T-cell (primary cell): ENCODE results near the gene TPST1. TPM values are rescaled to one million over a fixed set of nuclear protein-coding genes. Genes with fewer than 3 reads are reported as not detected.
A peak's percentile ranks its signal among the peaks of the same experiment; 100 is the strongest.
"Not testable (repeated sequence)": the region's sequence is repeated elsewhere in the genome, so short reads cannot be mapped to it uniquely, and the experiment has no call there.

ENCODE experiments used
- ATAC-seq, 4 experiments: fragments of 200-7000 bp in 3 of 4; fragments of 150-1000 bp in 1 of 4; cut with Tn5 transposase; replicated peaks in 1 of 4; 1 replicate in 3 of 4; 2 replicates in 1 of 4; pipeline ENCODE4 v1.10.0; 2021; ENCODE audit warnings: moderate library complexity in 3 of 4, mild to moderate bottlenecking in 2 of 4, moderate number of reproducible peaks in 1 of 4
- CTCF ChIA-PET, 2 donors: fragments of 300-600 bp; sonication (Branson Sonifier 250); formaldehyde crosslinking; loops; one replicate each; lab custom pipeline; 2022; ENCODE audit warnings: antibody characterized with exemption in 2 of 2; lab: Charles Lee
- POLR2A ChIA-PET, 2 donors: fragments of 300-600 bp; sonication (Branson Sonifier 250); formaldehyde crosslinking; loops; one replicate each; lab custom pipeline; 2022; ENCODE audit warnings: antibody characterized with exemption in 2 of 2; lab: Charles Lee
- DNase-seq, 35 experiments: peaks; one replicate each; pipeline versions ENCODE4 v3.0.0 to v3.0.0-alpha.2; 2013 to 2023
- H3K27ac ChIP-seq: one replicate; pipeline ENCODE4 v1.5.1; 2013; ENCODE audit warnings: low read length
- H3K27me3 ChIP-seq, 2 experiments: replicated peaks in 1 of 2; 1 replicate in 1 of 2; 2 replicates in 1 of 2; pipeline versions ENCODE4 v1.6.1 to v1.7.0; 2013; ENCODE audit warnings: low read length in 1 of 2, mixed read lengths in 1 of 2; ENCODE audit not compliant: control insufficient read depth in 2 of 2, insufficient read depth in 2 of 2; ENCODE audit errors: extremely low read depth in 1 of 2
- H3K36me3 ChIP-seq, 2 donors: 1 replicate in 1 of 2; 2 replicates in 1 of 2; pipeline versions ENCODE4 v1.6.1 to v1.7.0; 2013; ENCODE audit warnings: low read length in 1 of 2; ENCODE audit not compliant: control insufficient read depth in 2 of 2, insufficient read depth in 1 of 2; ENCODE audit errors: extremely low read depth in 1 of 2
- H3K4me1 ChIP-seq, 2 experiments: 1 replicate in 1 of 2; 2 replicates in 1 of 2; pipeline versions ENCODE4 v1.6.1 to v1.7.0; 2013; ENCODE audit warnings: low read length in 2 of 2, mixed read lengths in 1 of 2; ENCODE audit not compliant: insufficient read depth in 2 of 2, control insufficient read depth in 1 of 2; ENCODE audit errors: extremely low read depth in 1 of 2
- H3K4me3 ChIP-seq, 2 donors: 1 replicate in 1 of 2; 2 replicates in 1 of 2; pipeline versions ENCODE4 v1.5.1 to v1.7.0; 2013; ENCODE audit warnings: mild to moderate bottlenecking in 2 of 2, low read length in 1 of 2, moderate library complexity in 1 of 2; ENCODE audit not compliant: control insufficient read depth in 1 of 2; ENCODE audit errors: extremely low read depth in 1 of 2
- H3K9me3 ChIP-seq: 2 replicates; pipeline ENCODE4 v1.7.0; 2013
- H3K27ac Mint-ChIP-seq, 2 donors: one replicate each; pipeline ENCODE4 v1.8.0; 2020 to 2021; ENCODE audit warnings: mild to moderate bottlenecking in 2 of 2, mixed read lengths in 2 of 2
- H3K27me3 Mint-ChIP-seq, 2 donors: one replicate each; pipeline ENCODE4 v1.8.0; 2021 to 2022; ENCODE audit warnings: mixed read lengths in 2 of 2
- H3K36me3 Mint-ChIP-seq: one replicate; pipeline ENCODE4 v1.8.0; 2021; ENCODE audit warnings: mixed read lengths
- H3K4me1 Mint-ChIP-seq, 3 donors: one replicate each; pipeline ENCODE4 v1.8.0; 2020 to 2022; ENCODE audit warnings: mixed read lengths in 3 of 3, mild to moderate bottlenecking in 1 of 3
- H3K4me3 Mint-ChIP-seq, 3 donors: one replicate each; pipeline ENCODE4 v1.8.0; 2020 to 2022; ENCODE audit warnings: mild to moderate bottlenecking in 3 of 3, mixed read lengths in 3 of 3, moderate library complexity in 3 of 3
- H3K9me3 Mint-ChIP-seq, 3 donors: one replicate each; pipeline ENCODE4 v1.8.0; 2020 to 2022; ENCODE audit warnings: mixed read lengths in 3 of 3
- WGBS: methylation state at CpG from one replicate; pipeline ENCODE4 v1.1.5; 2013; ENCODE audit warnings: missing lambda C conversion rate; ENCODE audit not compliant: insufficient coverage; 5-methylcytosine and 5-hydroxymethylcytosine counted together
- total RNA-seq, 35 experiments: library from RNA in 6 of 35; stranded (reverse) in 6 of 35; fragments of 120-200 nt in 1 of 35; gene quantifications; one replicate each; pipeline versions ENCODE4 v1.2.1 to v1.2.4 and lab custom pipeline; 2013 to 2026

TPST1 gene
- total RNA-seq, 5 donors from 2014 or later (not counting 1 experiment from before 2014, with no cell fraction given): 2.1 to 6.3 (median 2.6) TPM

DNA sequence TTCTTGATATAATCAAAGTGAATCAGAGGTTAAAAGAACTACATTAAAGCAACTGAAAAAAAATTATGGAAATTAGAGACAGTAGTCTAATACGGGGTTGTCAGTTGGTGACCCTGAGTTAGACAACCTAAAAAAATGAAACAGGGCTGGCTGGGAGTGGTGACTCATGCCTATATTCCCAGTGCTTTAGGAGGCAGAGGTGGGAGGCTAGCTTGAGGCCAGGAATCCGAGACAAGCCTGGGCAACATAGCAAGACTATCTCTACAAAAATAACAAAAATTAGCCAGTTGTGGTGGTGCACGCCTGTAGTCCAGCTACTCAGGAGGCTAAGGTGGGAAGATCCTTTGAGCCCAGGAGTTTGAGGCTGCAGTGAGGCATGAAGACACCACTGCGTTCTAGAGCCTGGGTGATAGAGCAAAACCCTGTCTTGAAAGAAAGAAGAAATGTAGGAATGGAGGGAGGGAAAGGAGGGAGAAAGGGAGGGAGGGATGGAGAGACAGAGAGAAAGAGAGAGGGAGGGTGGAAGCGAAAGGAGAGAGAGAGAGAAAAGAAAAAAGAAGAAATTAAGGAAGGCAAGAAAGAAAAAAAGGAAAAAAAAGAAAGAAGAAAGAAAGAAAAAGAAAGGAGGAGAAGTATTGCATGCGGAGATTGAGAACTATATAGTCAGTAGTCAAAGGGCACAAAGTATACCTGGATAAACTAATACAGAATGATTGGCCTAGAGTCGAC, 166.1 kb downstream of the TPST1 start:
- H3K27me3 ChIP-seq: no peaks in the 10 kb centered on the region
- H3K4me3 ChIP-seq: no peak overlapping the region
- ATAC-seq (no peak), DNase-seq (no peak)
- no peak overlapping the region for H3K27ac ChIP-seq
- H3K9me3 ChIP-seq: no peaks in the 10 kb centered on the region
- 94% methylated on average over 5 of the region's 7 CpGs for WGBS
- H3K4me1 ChIP-seq: no peaks in the 10 kb centered on the region
- Mint-ChIP-seq H3K36me3 (peaks cover 7% of the 10 kb centered on the region), H3K4me1 (no peaks in the 10 kb centered on the region), H3K27me3 (no peaks in the 10 kb centered on the region), H3K9me3 (peaks cover 0 to 5% (median 4%) of the 10 kb centered on the region in 3 donors), H3K27ac (no peak overlapping the region), H3K4me3 (no peak overlapping the region)
- no peaks in the 10 kb centered on the region for H3K36me3 ChIP-seq
- ChIA-PET POLR2A (no interaction called here), CTCF (no interaction called here)

DNA sequence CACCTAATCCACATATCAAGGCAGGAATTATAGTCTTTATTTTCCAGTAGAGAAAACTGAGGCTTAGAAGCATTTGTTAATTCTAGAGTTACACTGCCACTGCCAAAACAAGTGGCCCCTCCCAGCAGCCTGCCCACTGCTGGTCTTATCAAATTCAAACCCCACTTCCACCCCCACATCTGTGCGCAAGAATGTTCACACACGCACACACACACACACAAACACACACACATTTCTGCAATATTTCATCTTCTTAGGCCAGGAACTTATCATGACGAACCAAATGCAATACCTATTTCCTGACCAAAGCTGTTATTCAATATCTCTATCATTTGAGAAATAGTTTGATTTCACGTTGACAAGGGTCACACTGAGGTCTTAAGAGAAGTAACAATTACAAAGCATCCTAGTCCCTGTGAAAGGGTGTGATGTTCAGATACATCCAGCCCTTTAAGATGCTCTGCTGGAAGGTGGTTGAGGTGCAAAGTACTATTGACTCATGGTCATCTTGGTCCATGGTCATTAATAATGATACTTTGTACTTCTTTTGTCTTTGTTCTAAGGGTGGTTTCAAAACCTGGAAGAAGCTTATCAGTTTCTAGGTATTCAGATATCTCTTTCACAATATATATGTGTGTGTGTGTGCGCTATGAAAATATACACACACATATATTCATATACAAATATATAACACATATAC, 169.2 kb downstream of the TPST1 start:
- H3K4me3 ChIP-seq, H3K36me3 ChIP-seq, H3K9me3 ChIP-seq, H3K4me1 Mint-ChIP-seq, H3K27ac Mint-ChIP-seq, CTCF ChIA-PET, POLR2A ChIA-PET, H3K9me3 Mint-ChIP-seq, H3K4me3 Mint-ChIP-seq, H3K27ac ChIP-seq, H3K27me3 Mint-ChIP-seq, H3K4me1 ChIP-seq, ATAC-seq, H3K27me3 ChIP-seq: not testable (repeated sequence)
- WGBS: 94% methylated on average over 2 of the region's 5 CpGs
- DNase-seq: peak in 1 of 35 experiments; percentile 5
- H3K36me3 Mint-ChIP-seq: peaks cover 21% of the 10 kb centered on the region

DNA sequence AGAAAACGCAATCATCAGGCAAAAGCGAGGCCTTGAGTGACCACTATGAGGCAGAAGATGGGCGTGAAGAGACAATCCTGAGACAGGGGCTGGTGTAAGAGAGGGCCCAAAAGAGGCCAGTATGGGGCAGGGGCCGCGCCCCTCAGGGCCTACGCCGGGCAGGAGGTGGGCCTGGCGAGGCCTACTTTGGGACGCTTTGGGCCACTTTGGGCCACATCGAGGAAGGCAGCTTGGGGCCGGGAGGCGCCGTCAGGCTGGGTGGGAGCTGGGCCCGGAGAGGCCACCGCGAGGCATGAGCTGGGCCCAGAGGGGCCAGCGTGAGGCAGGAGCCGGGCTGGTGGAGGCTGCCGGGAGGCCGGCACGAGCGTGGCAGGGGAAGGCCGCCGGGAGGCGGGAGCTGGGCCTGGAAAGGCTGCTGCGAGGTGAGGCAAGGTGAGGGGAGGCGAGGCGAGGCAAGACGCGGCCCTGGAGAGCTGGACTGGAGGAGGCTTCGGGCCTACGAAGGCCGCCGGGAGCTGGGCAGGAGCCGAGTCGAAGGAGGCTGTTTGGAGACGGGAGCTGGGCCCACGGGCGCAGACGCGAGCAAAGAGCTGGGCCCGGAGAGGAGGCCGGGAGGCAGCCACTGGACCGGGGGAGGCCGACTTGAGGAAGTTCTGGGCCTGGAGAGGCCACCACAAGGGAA, 171.3 kb downstream of the TPST1 start:
- 97% methylated on average over 45 of the region's 45 CpGs for WGBS
- no peak overlapping the region for H3K27ac Mint-ChIP-seq
- CTCF ChIA-PET: no interaction called here
- DNase-seq (no peak), ATAC-seq (no peak)
- H3K9me3 Mint-ChIP-seq: peaks cover 0 to 13% (median 13%) of the 10 kb centered on the region in 3 donors
- Histone ChIP-seq H3K27me3 (no peaks in the 10 kb centered on the region), H3K27ac (no peak overlapping the region), H3K36me3 (peaks cover 0 to 10% of the 10 kb centered on the region in 2 donors), H3K9me3 (no peaks in the 10 kb centered on the region), H3K4me1 (no peaks in the 10 kb centered on the region), H3K4me3 (no peak overlapping the region)
- H3K4me3 Mint-ChIP-seq: no peak overlapping the region
- H3K36me3 Mint-ChIP-seq: peaks cover 36% of the 10 kb centered on the region
- POLR2A ChIA-PET: no interaction called here
- no peaks in the 10 kb centered on the region for H3K27me3 Mint-ChIP-seq
- H3K4me1 Mint-ChIP-seq: no peaks in the 10 kb centered on the region

DNA sequence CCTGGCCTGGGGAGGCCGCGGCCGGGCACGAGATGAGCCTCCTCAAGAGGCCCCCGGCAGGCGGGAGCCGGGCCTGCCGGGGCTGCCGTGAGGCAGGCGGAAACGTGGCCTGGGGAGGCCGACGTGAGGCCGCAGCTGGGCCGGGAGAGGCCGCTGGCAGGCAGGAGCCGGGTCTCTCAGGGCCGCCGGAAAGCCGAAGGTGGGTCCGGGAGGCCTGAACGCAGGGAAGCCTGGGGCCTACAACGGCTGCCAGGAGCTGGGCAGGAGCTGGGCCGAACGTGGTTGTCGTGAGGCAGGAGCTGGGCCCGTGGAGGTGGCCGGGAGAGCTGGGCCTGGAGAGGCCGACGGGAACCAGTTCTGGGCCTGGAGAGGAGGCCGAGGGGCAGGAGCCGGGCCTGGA, 171.9 kb downstream of the TPST1 start:
- no peaks in the 10 kb centered on the region for H3K27me3 Mint-ChIP-seq
- WGBS: 96% methylated on average over 32 of the region's 32 CpGs
- Histone ChIP-seq H3K4me1 (no peaks in the 10 kb centered on the region), H3K4me3 (no peak overlapping the region), H3K9me3 (no peaks in the 10 kb centered on the region), H3K27me3 (no peaks in the 10 kb centered on the region), H3K27ac (no peak overlapping the region), H3K36me3 (peaks cover 0 to 10% of the 10 kb centered on the region in 2 donors)
- peaks cover 0 to 13% (median 13%) of the 10 kb centered on the region in 3 donors for H3K9me3 Mint-ChIP-seq
- no peak overlapping the region for H3K4me3 Mint-ChIP-seq
- H3K4me1 Mint-ChIP-seq: no peaks in the 10 kb centered on the region
- H3K27ac Mint-ChIP-seq: no peak overlapping the region
- ATAC-seq (no peak), DNase-seq (no peak)
- CTCF ChIA-PET: no interaction called here
- POLR2A ChIA-PET: no interaction called here
- H3K36me3 Mint-ChIP-seq: peaks cover 39% of the 10 kb centered on the region

DNA sequence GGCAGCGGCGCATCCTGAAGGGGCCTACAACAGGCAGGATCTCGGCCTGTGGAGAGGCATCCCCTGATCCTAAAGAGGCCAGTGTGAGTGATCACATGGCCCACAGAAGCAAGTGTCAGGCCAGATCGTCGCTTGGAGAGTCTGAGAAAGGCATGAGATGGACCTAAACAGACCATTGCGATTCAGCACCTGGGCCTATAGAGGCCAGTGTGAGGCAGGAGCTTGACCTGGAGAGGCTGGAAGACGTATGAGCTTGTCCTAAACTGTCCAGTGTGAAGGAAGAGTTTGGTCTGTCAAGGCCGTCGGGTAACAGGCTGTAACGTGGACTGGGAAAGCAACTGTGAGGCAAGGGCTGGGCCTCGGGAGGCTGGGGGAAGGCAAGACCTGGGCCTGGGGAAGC, 172.6 kb downstream of the TPST1 start:
- no peaks in the 10 kb centered on the region for H3K27me3 ChIP-seq
- H3K9me3 Mint-ChIP-seq: peaks cover 0 to 13% (median 13%) of the 10 kb centered on the region in 3 donors
- ATAC-seq (no peak), DNase-seq (no peak)
- 95% methylated on average over 11 of the region's 11 CpGs for WGBS
- H3K27ac ChIP-seq: no peak overlapping the region
- no peaks in the 10 kb centered on the region for H3K4me1 Mint-ChIP-seq
- no peak overlapping the region for H3K4me3 Mint-ChIP-seq
- H3K36me3 Mint-ChIP-seq: peaks cover 44% of the 10 kb centered on the region
- H3K27me3 Mint-ChIP-seq: no peaks in the 10 kb centered on the region
- H3K9me3 ChIP-seq: no peaks in the 10 kb centered on the region
- H3K4me3 ChIP-seq: no peak overlapping the region
- no peak overlapping the region for H3K27ac Mint-ChIP-seq
- ChIA-PET POLR2A (no interaction called here), CTCF (no interaction called here)
- peaks cover 0 to 10% of the 10 kb centered on the region in 2 donors for H3K36me3 ChIP-seq
- no peaks in the 10 kb centered on the region for H3K4me1 ChIP-seq

DNA sequence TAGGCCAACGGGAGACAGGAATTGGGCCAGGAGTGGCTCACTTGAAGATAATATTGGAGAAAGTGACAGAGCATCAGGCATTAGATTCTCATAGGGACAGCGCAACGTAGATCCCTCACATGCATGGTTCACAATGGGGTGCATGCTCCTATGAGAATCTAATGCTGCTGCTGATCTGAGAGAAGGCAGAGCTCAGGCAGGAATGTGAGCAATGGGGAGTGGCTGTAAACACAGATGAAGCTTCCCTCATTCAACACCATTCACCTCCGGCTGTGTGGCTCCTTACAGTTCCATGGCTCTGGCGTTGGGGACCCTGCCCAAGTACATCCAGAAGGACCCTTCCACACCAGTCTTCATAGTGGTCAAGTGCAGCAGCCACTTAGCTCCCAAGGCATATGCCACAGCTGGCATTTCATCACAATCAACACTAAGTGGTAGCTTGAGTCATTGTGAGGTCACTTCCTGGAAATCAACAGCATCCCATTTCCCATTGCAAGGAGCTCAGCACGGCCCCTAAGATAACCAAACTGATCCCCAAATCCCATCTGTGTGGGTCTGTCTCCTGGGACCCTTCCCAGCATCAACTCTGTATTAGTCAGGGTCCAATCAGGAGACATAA, 174.5 kb downstream of the TPST1 start:
- POLR2A ChIA-PET: no interaction called here
- WGBS: 100% methylated on average over 3 of the region's 6 CpGs
- no peak for ATAC-seq

More for the DNA sequence above, 174.5 kb downstream of the TPST1 start:
- Histone ChIP-seq H3K36me3 (peaks cover 0 to 10% of the 10 kb centered on the region in 2 donors), H3K27ac (no peak overlapping the region), H3K4me3 (no peak overlapping the region), H3K9me3 (no peaks in the 10 kb centered on the region), H3K4me1 (no peaks in the 10 kb centered on the region), H3K27me3 (no peaks in the 10 kb centered on the region)
- Mint-ChIP-seq H3K4me1 (no peaks in the 10 kb centered on the region), H3K9me3 (peaks cover 0 to 13% (median 13%) of the 10 kb centered on the region in 3 donors), H3K27me3 (no peaks in the 10 kb centered on the region), H3K27ac (no peak overlapping the region), H3K36me3 (peaks cover 44% of the 10 kb centered on the region), H3K4me3 (no peak overlapping the region)
- no peak for DNase-seq
- CTCF ChIA-PET: no interaction called here
